ENCODE data around the gene MRPS16.
A peak's percentile ranks its signal among the peaks of the same experiment; 100 is the strongest.

Gene MRPS16

DNA sequence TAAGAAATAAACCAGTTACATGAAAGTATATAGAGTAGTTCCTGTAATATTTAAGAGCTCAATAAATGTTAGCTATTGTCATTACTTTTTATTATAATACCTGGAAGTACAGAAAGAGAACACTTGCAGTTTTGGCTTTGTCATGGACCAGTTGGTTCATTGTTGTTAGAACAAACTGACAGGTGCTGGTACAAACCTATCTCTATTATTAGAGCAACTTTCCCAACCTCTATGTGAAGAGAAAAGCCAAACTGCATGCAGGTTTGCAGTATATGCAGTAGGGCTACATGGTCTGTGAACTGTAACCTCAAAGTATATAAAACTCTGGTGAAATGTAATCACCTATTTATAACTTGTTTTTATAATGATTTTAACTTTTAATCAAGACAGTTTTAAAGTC, 25.8 kb downstream of the MRPS16 start:
- DNase-seq: no peak
- no peak overlapping the region for H2BK5ac ChIP-seq (ENCODE audit: low read length)
- no peak overlapping the region for H3K23ac ChIP-seq (ENCODE audit: low read length)
- H3K27me3 ChIP-seq (ENCODE audit: insufficient read depth, low read length, poor library complexity): no peaks in the 10 kb centered on the region
- H3K9ac ChIP-seq (ENCODE audit: low read length): no peak overlapping the region
- no peaks in the 10 kb centered on the region for H3K36me3 ChIP-seq (ENCODE audit: control insufficient read depth, insufficient read depth, low read length)
- no peak overlapping the region for H3K4me3 ChIP-seq (ENCODE audit: low read length)
- no peak overlapping the region for H3K4ac ChIP-seq (ENCODE audit: low read depth, low read length)
- no peaks in the 10 kb centered on the region for H3K79me1 ChIP-seq (ENCODE audit: low read length)
- H3K18ac ChIP-seq (ENCODE audit: low read length): no peak overlapping the region
- no peaks in the 10 kb centered on the region for H3K4me1 ChIP-seq (ENCODE audit: control insufficient read depth, low read depth, low read length)
- H2AK5ac ChIP-seq (ENCODE audit: low read length): no peak overlapping the region
- H3K4me2 ChIP-seq (ENCODE audit: low read length): no peak overlapping the region
- H3K79me2 ChIP-seq (ENCODE audit: control insufficient read depth, insufficient read depth, low read length): no peaks in the 10 kb centered on the region
- no peak overlapping the region for H3K27ac ChIP-seq (ENCODE audit: low read depth, low read length)
- H3K56ac ChIP-seq (ENCODE audit: low read length): no peak overlapping the region
- no peak overlapping the region for H2BK15ac ChIP-seq (replicated peaks; ENCODE audit: low read depth)
- H4K8ac ChIP-seq (ENCODE audit: low read depth, low read length): no peak overlapping the region
- no peak overlapping the region for H2BK120ac ChIP-seq (ENCODE audit: low read depth, low read length)
- H4K5ac ChIP-seq (ENCODE audit: low read length): no peak overlapping the region

DNA sequence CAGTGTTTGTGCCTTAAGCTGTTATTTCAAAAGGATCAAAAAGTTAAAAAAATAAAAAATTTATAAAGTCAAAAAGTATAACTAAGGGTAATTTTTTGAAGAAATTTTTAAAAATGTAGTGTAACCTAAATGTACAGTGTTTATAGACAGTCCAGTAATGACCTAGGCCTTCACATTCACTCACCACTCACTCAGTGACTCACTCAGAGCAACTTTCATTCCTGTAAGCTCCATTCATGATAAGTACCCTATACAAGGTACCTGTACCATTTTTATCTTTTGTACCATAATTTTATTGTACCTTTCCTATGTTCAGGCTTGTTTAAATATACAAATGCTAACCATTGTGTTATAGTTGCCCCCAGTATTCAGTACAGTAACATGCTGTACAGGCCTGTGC, 26.9 kb downstream of the MRPS16 start:
- H3K4me3 ChIP-seq (ENCODE audit: low read length): no peak overlapping the region
- H3K4me2 ChIP-seq (ENCODE audit: low read length): no peak overlapping the region
- no peak overlapping the region for H3K9ac ChIP-seq (ENCODE audit: low read length)
- no peaks in the 10 kb centered on the region for H3K4me1 ChIP-seq (ENCODE audit: control insufficient read depth, low read depth, low read length)
- no peak for DNase-seq
- no peak overlapping the region for H2BK15ac ChIP-seq (replicated peaks; ENCODE audit: low read depth)
- no peak overlapping the region for H2AK5ac ChIP-seq (ENCODE audit: low read length)
- H4K8ac ChIP-seq (ENCODE audit: low read depth, low read length): no peak overlapping the region
- no peak overlapping the region for H3K4ac ChIP-seq (ENCODE audit: low read depth, low read length)
- H2BK120ac ChIP-seq (ENCODE audit: low read depth, low read length): no peak overlapping the region
- H3K23ac ChIP-seq (ENCODE audit: low read length): no peak overlapping the region
- no peak overlapping the region for H3K56ac ChIP-seq (ENCODE audit: low read length)
- no peak overlapping the region for H4K5ac ChIP-seq (ENCODE audit: low read length)
- H3K18ac ChIP-seq (ENCODE audit: low read length): no peak overlapping the region
- no peaks in the 10 kb centered on the region for H3K79me1 ChIP-seq (ENCODE audit: low read length)
- H2BK5ac ChIP-seq (ENCODE audit: low read length): no peak overlapping the region
- no peaks in the 10 kb centered on the region for H3K36me3 ChIP-seq (ENCODE audit: control insufficient read depth, insufficient read depth, low read length)
- no peaks in the 10 kb centered on the region for H3K27me3 ChIP-seq (ENCODE audit: insufficient read depth, low read length, poor library complexity)
- no peak overlapping the region for H3K27ac ChIP-seq (ENCODE audit: low read depth, low read length)
- H3K79me2 ChIP-seq (ENCODE audit: control insufficient read depth, insufficient read depth, low read length): no peaks in the 10 kb centered on the region

- no peak overlapping the region for H3K4ac ChIP-seq (ENCODE audit: low read depth, low read length)
- no peak overlapping the region for H3K23ac ChIP-seq (ENCODE audit: low read length)
- no peaks in the 10 kb centered on the region for H3K79me1 ChIP-seq (ENCODE audit: low read length)
- no peak overlapping the region for H3K9ac ChIP-seq (ENCODE audit: low read length)
- H3K4me1 ChIP-seq (ENCODE audit: control insufficient read depth, low read depth, low read length): no peaks in the 10 kb centered on the region
- no peak overlapping the region for H2AK5ac ChIP-seq (ENCODE audit: low read length)
- no peak overlapping the region for H3K4me2 ChIP-seq (ENCODE audit: low read length)
- no peak overlapping the region for H3K56ac ChIP-seq (ENCODE audit: low read length)
- H3K18ac ChIP-seq (ENCODE audit: low read length): no peak overlapping the region
- no peak overlapping the region for H4K5ac ChIP-seq (ENCODE audit: low read length)
- H4K8ac ChIP-seq (ENCODE audit: low read depth, low read length): no peak overlapping the region
- no peaks in the 10 kb centered on the region for H3K27me3 ChIP-seq (ENCODE audit: insufficient read depth, low read length, poor library complexity)
- H3K79me2 ChIP-seq (ENCODE audit: control insufficient read depth, insufficient read depth, low read length): no peaks in the 10 kb centered on the region
- H2BK120ac ChIP-seq (ENCODE audit: low read depth, low read length): no peak overlapping the region
- no peaks in the 10 kb centered on the region for H3K36me3 ChIP-seq (ENCODE audit: control insufficient read depth, insufficient read depth, low read length)
- H2BK15ac ChIP-seq (replicated peaks; ENCODE audit: low read depth): no peak overlapping the region
- WGBS (ENCODE audit: extremely low coverage, insufficient coverage, low lambda C conversion rate): no CpG with 5 or more reads among the region's 1 CpG
- H3K27ac ChIP-seq (ENCODE audit: low read depth, low read length): no peak overlapping the region
- no peak overlapping the region for H2BK5ac ChIP-seq (ENCODE audit: low read length)
- no peak overlapping the region for H3K4me3 ChIP-seq (ENCODE audit: low read length)
- no peak for DNase-seq
Observed at GRCh38 chr10:73220989-73221388, 31.5 kb downstream of the MRPS16 start.

- H3K4me1 ChIP-seq (ENCODE audit: control insufficient read depth, low read depth, low read length): no peaks in the 10 kb centered on the region
- no peak overlapping the region for H2AK5ac ChIP-seq (ENCODE audit: low read length)
- H3K4ac ChIP-seq (ENCODE audit: low read depth, low read length): no peak overlapping the region
- no peak overlapping the region for H4K8ac ChIP-seq (ENCODE audit: low read depth, low read length)
- no peaks in the 10 kb centered on the region for H3K79me2 ChIP-seq (ENCODE audit: control insufficient read depth, insufficient read depth, low read length)
- no peak overlapping the region for H3K23ac ChIP-seq (ENCODE audit: low read length)
- DNase-seq: no peak
- no peaks in the 10 kb centered on the region for H3K27me3 ChIP-seq (ENCODE audit: insufficient read depth, low read length, poor library complexity)
- no peak overlapping the region for H2BK15ac ChIP-seq (replicated peaks; ENCODE audit: low read depth)
- H3K9ac ChIP-seq (ENCODE audit: low read length): no peak overlapping the region
- H3K18ac ChIP-seq (ENCODE audit: low read length): no peak overlapping the region
- H3K79me1 ChIP-seq (ENCODE audit: low read length): no peaks in the 10 kb centered on the region
- no peak overlapping the region for H3K27ac ChIP-seq (ENCODE audit: low read depth, low read length)
- H3K56ac ChIP-seq (ENCODE audit: low read length): no peak overlapping the region
- H4K5ac ChIP-seq (ENCODE audit: low read length): no peak overlapping the region
- no peak overlapping the region for H3K4me2 ChIP-seq (ENCODE audit: low read length)
- no peak overlapping the region for H2BK5ac ChIP-seq (ENCODE audit: low read length)
- H2BK120ac ChIP-seq (ENCODE audit: low read depth, low read length): no peak overlapping the region
- H3K4me3 ChIP-seq (ENCODE audit: low read length): no peak overlapping the region
- no peaks in the 10 kb centered on the region for H3K36me3 ChIP-seq (ENCODE audit: control insufficient read depth, insufficient read depth, low read length)
Observed at GRCh38 chr10:73219384-73219783, 33.1 kb downstream of the MRPS16 start.

DNA sequence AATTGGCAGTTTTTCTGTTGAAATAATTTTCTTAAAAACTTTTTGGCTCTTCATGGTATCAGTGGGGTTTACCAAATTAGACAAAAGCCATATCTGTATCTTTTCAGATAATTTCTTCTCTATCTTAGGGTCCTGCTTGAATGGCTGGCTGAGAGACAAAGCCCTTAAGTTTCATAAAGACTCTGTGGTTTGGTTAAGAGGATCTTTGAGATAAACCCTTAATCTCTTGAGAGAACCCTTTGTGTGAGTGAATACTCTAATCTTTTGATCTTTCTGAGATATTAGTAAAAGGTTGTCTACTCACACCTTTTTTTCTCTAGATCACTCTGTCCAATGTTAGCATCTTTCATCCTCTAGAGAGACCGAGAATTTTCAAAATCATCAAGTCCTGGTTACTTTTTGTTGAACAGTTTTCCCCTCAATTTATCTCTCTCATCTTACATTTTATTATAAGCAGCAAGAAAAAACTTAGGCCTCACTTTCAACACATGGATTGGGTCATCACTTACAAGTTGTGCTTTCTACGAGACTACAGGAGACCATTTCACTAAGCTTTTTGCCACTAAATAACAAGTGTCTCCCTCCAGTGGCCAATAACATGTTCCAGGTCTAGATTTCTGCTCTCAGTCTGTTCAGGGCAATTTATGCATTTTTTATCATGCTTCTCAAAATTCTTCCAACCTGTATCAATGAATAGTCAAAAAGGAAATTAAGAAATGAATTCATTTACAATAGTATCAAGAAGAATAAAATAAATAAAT, 33.8 kb downstream of the MRPS16 start:
- no CpG with 5 or more reads among the region's 2 CpGs for WGBS (ENCODE audit: extremely low coverage, insufficient coverage, low lambda C conversion rate)
- DNase-seq: peak; percentile 40
- H2AK5ac ChIP-seq (ENCODE audit: low read length): no peak overlapping the region
- H3K4me1 ChIP-seq (ENCODE audit: control insufficient read depth, low read depth, low read length): no peaks in the 10 kb centered on the region
- no peak overlapping the region for H3K4me3 ChIP-seq (ENCODE audit: low read length)
- no peak overlapping the region for H3K23ac ChIP-seq (ENCODE audit: low read length)
- H4K5ac ChIP-seq (ENCODE audit: low read length): no peak overlapping the region
- no peaks in the 10 kb centered on the region for H3K79me1 ChIP-seq (ENCODE audit: low read length)
- H3K18ac ChIP-seq (ENCODE audit: low read length): no peak overlapping the region
- no peak overlapping the region for H3K27ac ChIP-seq (ENCODE audit: low read depth, low read length)
- no peaks in the 10 kb centered on the region for H3K79me2 ChIP-seq (ENCODE audit: control insufficient read depth, insufficient read depth, low read length)
- H3K9ac ChIP-seq (ENCODE audit: low read length): no peak overlapping the region
- no peak overlapping the region for H3K4ac ChIP-seq (ENCODE audit: low read depth, low read length)
- H2BK5ac ChIP-seq (ENCODE audit: low read length): no peak overlapping the region
- no peaks in the 10 kb centered on the region for H3K36me3 ChIP-seq (ENCODE audit: control insufficient read depth, insufficient read depth, low read length)
- no peak overlapping the region for H2BK15ac ChIP-seq (replicated peaks; ENCODE audit: low read depth)
- no peaks in the 10 kb centered on the region for H3K27me3 ChIP-seq (ENCODE audit: insufficient read depth, low read length, poor library complexity)
- H3K56ac ChIP-seq (ENCODE audit: low read length): no peak overlapping the region
- H4K8ac ChIP-seq (ENCODE audit: low read depth, low read length): no peak overlapping the region
- H2BK120ac ChIP-seq (ENCODE audit: low read depth, low read length): no peak overlapping the region
- no peak overlapping the region for H3K4me2 ChIP-seq (ENCODE audit: low read length)

DNA sequence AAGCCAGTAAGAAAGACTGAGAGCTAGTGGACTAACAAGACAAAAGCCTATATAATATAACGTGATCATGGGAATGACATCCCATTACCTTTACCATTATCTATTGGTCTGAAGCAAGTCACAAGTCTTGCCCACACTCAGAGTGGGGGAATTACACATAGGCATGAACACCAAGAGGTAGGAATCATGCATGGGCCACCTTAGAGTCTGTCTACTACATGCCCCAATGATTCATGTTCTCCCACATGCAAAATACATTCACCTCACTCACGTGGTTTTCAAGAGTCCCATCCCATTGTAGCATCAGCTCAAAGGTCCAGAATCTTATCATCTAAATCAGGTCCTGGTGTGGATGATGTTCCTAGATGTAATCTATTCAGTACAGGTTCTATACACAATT, 34.8 kb downstream of the MRPS16 start:
- Histone ChIP-seq H3K27ac (ENCODE audit: low read depth, low read length) (no peak overlapping the region), H2BK120ac (ENCODE audit: low read depth, low read length) (no peak overlapping the region), H4K8ac (ENCODE audit: low read depth, low read length) (no peak overlapping the region), H2AK5ac (ENCODE audit: low read length) (no peak overlapping the region), H3K27me3 (ENCODE audit: insufficient read depth, low read length, poor library complexity) (no peaks in the 10 kb centered on the region), H3K79me2 (ENCODE audit: control insufficient read depth, insufficient read depth, low read length) (no peaks in the 10 kb centered on the region), H4K5ac (ENCODE audit: low read length) (no peak overlapping the region), H3K4ac (ENCODE audit: low read depth, low read length) (no peak overlapping the region), H3K4me3 (ENCODE audit: low read length) (no peak overlapping the region), H3K23ac (ENCODE audit: low read length) (no peak overlapping the region), H3K36me3 (ENCODE audit: control insufficient read depth, insufficient read depth, low read length) (no peaks in the 10 kb centered on the region), H2BK5ac (ENCODE audit: low read length) (no peak overlapping the region), H3K18ac (ENCODE audit: low read length) (no peak overlapping the region), H2BK15ac (replicated peaks; ENCODE audit: low read depth) (no peak overlapping the region), H3K56ac (ENCODE audit: low read length) (no peak overlapping the region), H3K4me2 (ENCODE audit: low read length) (no peak overlapping the region), H3K4me1 (ENCODE audit: control insufficient read depth, low read depth, low read length) (no peaks in the 10 kb centered on the region), H3K9ac (ENCODE audit: low read length) (no peak overlapping the region), H3K79me1 (ENCODE audit: low read length) (no peaks in the 10 kb centered on the region)
- no CpG with 5 or more reads among the region's 2 CpGs for WGBS (ENCODE audit: extremely low coverage, insufficient coverage, low lambda C conversion rate)
- DNase-seq: no peak

Data from mesendoderm (in vitro differentiated cells).